ENCODE results near the gene ATP8A2.

The ATP8A2 gene

GRCh38 chr13:25848812-25849745, 477.3 kb downstream of the ATP8A2 start:
- TF ChIP-seq CTCF (IDR thresholded peaks at IDR 0.05; ENCODE audit: low read depth, low read length), result no peak
- DNase-seq (ENCODE audit: extremely low read depth, low read depth), result no peak

- TF ChIP-seq CTCF (IDR thresholded peaks at IDR 0.05; ENCODE audit: low read depth, low read length), result no peak
- no peak for DNase-seq (ENCODE audit: extremely low read depth, low read depth)
Observed at GRCh38 chr13:25857830-25858229, 486.1 kb downstream of the ATP8A2 start.

GRCh38 chr13:25859528-25859927, 487.8 kb downstream of the ATP8A2 start:
- TF ChIP-seq CTCF (IDR thresholded peaks at IDR 0.05; ENCODE audit: low read depth, low read length), result no peak
- no peak for DNase-seq (ENCODE audit: extremely low read depth, low read depth)

DNA sequence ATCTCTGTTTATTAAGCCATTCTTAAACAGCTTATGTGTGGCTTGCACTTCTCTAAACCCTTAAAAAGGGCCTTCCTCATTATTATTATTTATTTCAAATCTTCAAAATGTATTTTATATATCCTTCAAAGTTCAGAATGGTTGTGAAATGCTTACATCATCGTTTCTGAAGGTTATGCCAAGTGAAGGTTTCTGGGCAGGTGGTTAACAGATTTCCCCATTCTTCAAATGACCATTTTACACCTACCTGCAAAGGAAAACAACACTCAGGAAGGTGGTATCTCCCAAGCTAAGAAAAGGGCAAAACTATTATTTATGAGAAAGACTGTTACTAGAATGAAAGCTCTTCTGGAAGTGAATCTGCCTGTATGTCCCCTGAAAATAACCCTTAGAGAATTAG, 488.5 kb downstream of the ATP8A2 start:
- DNase-seq (ENCODE audit: extremely low read depth, low read depth), result no peak
- no peak for TF ChIP-seq CTCF (IDR thresholded peaks at IDR 0.05; ENCODE audit: low read depth, low read length)

GRCh38 chr13:25860862-25861261, 489.1 kb downstream of the ATP8A2 start:
- no peak for DNase-seq (ENCODE audit: extremely low read depth, low read depth)
- TF ChIP-seq CTCF (IDR thresholded peaks at IDR 0.05; ENCODE audit: low read depth, low read length), result no peak

DNA sequence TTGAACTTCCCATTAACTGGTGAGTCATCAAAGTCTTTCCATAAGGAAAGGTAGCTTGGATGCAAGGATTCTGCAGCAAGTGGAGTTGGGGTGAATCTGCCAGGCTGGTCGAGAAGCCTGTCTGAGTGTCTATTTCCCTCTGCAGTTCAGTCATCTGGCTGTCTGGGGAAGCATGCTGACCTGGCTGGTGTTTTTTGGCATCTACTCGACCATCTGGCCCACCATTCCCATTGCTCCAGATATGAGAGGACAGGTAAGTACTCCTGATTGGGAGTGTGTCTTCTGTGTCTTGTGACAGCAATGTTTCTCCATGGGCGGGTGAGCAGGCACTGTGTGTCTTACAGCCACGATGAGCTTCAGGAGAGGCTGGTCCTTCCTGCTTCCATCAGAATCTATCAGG, 490.4 kb downstream of the ATP8A2 start:
- no peak for TF ChIP-seq CTCF (IDR thresholded peaks at IDR 0.05; ENCODE audit: low read depth, low read length)
- no peak for DNase-seq (ENCODE audit: extremely low read depth, low read depth)

DNA sequence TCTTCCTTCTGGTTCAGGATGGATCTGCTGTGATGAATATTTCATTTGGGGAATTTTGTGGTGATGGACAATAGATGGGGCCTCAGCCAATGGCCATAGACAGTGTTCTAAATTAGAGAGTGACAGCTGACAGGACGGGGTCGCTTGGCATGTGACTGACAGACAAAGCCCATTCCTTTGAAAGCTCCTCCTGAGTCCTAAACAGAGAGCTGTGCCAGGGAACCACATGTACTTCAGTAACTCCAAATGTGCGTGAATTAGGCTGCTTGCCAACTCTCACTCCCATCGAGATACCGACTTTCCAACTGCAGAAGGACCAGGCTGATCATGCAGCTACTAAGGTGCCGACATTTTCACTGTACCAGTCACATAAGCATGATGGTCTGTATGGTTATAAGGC, 492.3 kb downstream of the ATP8A2 start:
- TF ChIP-seq CTCF (IDR thresholded peaks at IDR 0.05; ENCODE audit: low read depth, low read length), result no peak
- DNase-seq (ENCODE audit: extremely low read depth, low read depth), result no peak
